Dendritic cell treated with granulocyte-macrophage colony-stimulating factor and Interleukin-4, amounts not matched to agents 40 ng/mL and 50 ng/mL, for 4 days (primary cell): ENCODE measurements around the gene LENG8.
A peak's percentile ranks its signal among the peaks of the same experiment; 100 is the strongest.
"Not testable (repeated sequence)": the region's sequence is repeated elsewhere in the genome, so short reads cannot be mapped to it uniquely, and the experiment has no call there.

Source experiments
- H3K27ac Mint-ChIP-seq: one replicate; pipeline ENCODE4 v1.8.0; 2022; ENCODE audit warnings: mild to moderate bottlenecking, mixed read lengths
- H3K27me3 Mint-ChIP-seq: one replicate; pipeline ENCODE4 v1.8.0; 2022; ENCODE audit warnings: mild to moderate bottlenecking, mixed read lengths
- H3K36me3 Mint-ChIP-seq: one replicate; pipeline ENCODE4 v1.8.0; 2022; ENCODE audit warnings: low read depth, mixed read lengths
- H3K4me1 Mint-ChIP-seq: one replicate; pipeline ENCODE4 v1.8.0; 2022; ENCODE audit warnings: low read depth, mixed read lengths
- H3K4me3 Mint-ChIP-seq: one replicate; pipeline ENCODE4 v1.8.0; 2022; ENCODE audit warnings: mild to moderate bottlenecking, moderate library complexity, mixed read lengths
- H3K9me3 Mint-ChIP-seq: one replicate; pipeline ENCODE4 v1.8.0; 2022; ENCODE audit warnings: mixed read lengths
- intact Hi-C: fragments of 100-400 bp; cut with micrococcal nuclease; formaldehyde crosslinking; loops from one replicate; pipeline ENCODE4 v1.15.0; 2022

The LENG8 gene

GRCh38 chr19:54480051-54480450 lies 31.1 kb downstream of the LENG8 start:
- Mint-ChIP-seq H3K27me3 (peaks cover 83% of the 10 kb centered on the region), H3K9me3 (no peaks in the 10 kb centered on the region), H3K27ac (no peak overlapping the region), H3K4me1 (peaks cover 54% of the 10 kb centered on the region), H3K36me3 (no peaks in the 10 kb centered on the region), H3K4me3 (no peak overlapping the region)
- intact Hi-C loops, result loop anchor here (2.0 kb wide), 2 partner anchors 165 to 197 kb away; no protein-coding TSS in a partner anchor

- peaks cover 82% of the 10 kb centered on the region for H3K27me3 Mint-ChIP-seq
Observed at GRCh38 chr19:54481326-54481930, 32.4 kb downstream of the LENG8 start.

GRCh38 chr19:54482889-54483288 lies 33.9 kb downstream of the LENG8 start:
- intact Hi-C loops, result no loop called here
- H3K4me3 Mint-ChIP-seq, result peak overlapping the region; percentile 17

More at GRCh38 chr19:54481326-54481930, 32.4 kb downstream of the LENG8 start:
- no peak overlapping the region for H3K27ac Mint-ChIP-seq
- intact Hi-C loops, result loop anchor here (2.0 kb wide), 2 partner anchors 163 to 195 kb away; no protein-coding TSS in a partner anchor
- H3K9me3 Mint-ChIP-seq, result no peaks in the 10 kb centered on the region
- no peaks in the 10 kb centered on the region for H3K36me3 Mint-ChIP-seq
- H3K4me1 Mint-ChIP-seq, result peaks cover 65% of the 10 kb centered on the region
- H3K4me3 Mint-ChIP-seq, result no peak overlapping the region

GRCh38 chr19:54484451-54484850 lies 35.5 kb downstream of the LENG8 start:
- H3K36me3 Mint-ChIP-seq, result no peaks in the 10 kb centered on the region
- H3K4me3 Mint-ChIP-seq, result no peak overlapping the region
- no peaks in the 10 kb centered on the region for H3K9me3 Mint-ChIP-seq
- H3K4me1 Mint-ChIP-seq, result peaks cover 45% of the 10 kb centered on the region
- no peak overlapping the region for H3K27ac Mint-ChIP-seq
- intact Hi-C loops, result no loop called here
- H3K27me3 Mint-ChIP-seq, result peaks cover 68% of the 10 kb centered on the region

More at GRCh38 chr19:54482889-54483288, 33.9 kb downstream of the LENG8 start:
- H3K36me3 Mint-ChIP-seq, result no peaks in the 10 kb centered on the region
- no peak overlapping the region for H3K27ac Mint-ChIP-seq
- peaks cover 77% of the 10 kb centered on the region for H3K27me3 Mint-ChIP-seq
- H3K9me3 Mint-ChIP-seq, result no peaks in the 10 kb centered on the region
- peaks cover 57% of the 10 kb centered on the region for H3K4me1 Mint-ChIP-seq

- Mint-ChIP-seq H3K4me1 (peaks cover 32% of the 10 kb centered on the region), H3K9me3 (no peaks in the 10 kb centered on the region), H3K4me3 (no peak overlapping the region), H3K27me3 (peaks cover 72% of the 10 kb centered on the region), H3K36me3 (no peaks in the 10 kb centered on the region), H3K27ac (no peak overlapping the region)
- intact Hi-C loops, result no loop called here
Observed at GRCh38 chr19:54485851-54486250, 36.9 kb downstream of the LENG8 start.

- H3K36me3 Mint-ChIP-seq, result no peaks in the 10 kb centered on the region
- peaks cover 84% of the 10 kb centered on the region for H3K27me3 Mint-ChIP-seq
- H3K4me1 Mint-ChIP-seq, result peaks cover 13% of the 10 kb centered on the region
- intact Hi-C loops, result no loop called here
- H3K4me3 Mint-ChIP-seq, result no peak overlapping the region
- no peaks in the 10 kb centered on the region for H3K9me3 Mint-ChIP-seq
- no peak overlapping the region for H3K27ac Mint-ChIP-seq
Observed at GRCh38 chr19:54489341-54489740, 40.3 kb downstream of the LENG8 start.

- H3K9me3 Mint-ChIP-seq, result no peaks in the 10 kb centered on the region
- H3K36me3 Mint-ChIP-seq, result no peaks in the 10 kb centered on the region
- H3K4me3 Mint-ChIP-seq, result no peak overlapping the region
- peaks cover 13% of the 10 kb centered on the region for H3K4me1 Mint-ChIP-seq
- intact Hi-C loops, result no loop called here
- H3K27me3 Mint-ChIP-seq, result peaks cover 84% of the 10 kb centered on the region
- H3K27ac Mint-ChIP-seq, result no peak overlapping the region
Observed at GRCh38 chr19:54489766-54490165, 40.8 kb downstream of the LENG8 start.

GRCh38 chr19:54492568-54492967 lies 43.6 kb downstream of the LENG8 start:
- H3K4me1 Mint-ChIP-seq, result no peaks in the 10 kb centered on the region
- no peaks in the 10 kb centered on the region for H3K9me3 Mint-ChIP-seq
- peaks cover 90% of the 10 kb centered on the region for H3K27me3 Mint-ChIP-seq
- intact Hi-C loops, result no loop called here
- H3K27ac Mint-ChIP-seq, result no peak overlapping the region
- no peaks in the 10 kb centered on the region for H3K36me3 Mint-ChIP-seq
- no peak overlapping the region for H3K4me3 Mint-ChIP-seq

- H3K9me3 Mint-ChIP-seq, H3K27ac Mint-ChIP-seq, H3K4me1 Mint-ChIP-seq, H3K36me3 Mint-ChIP-seq, intact Hi-C loops, H3K4me3 Mint-ChIP-seq: not testable (repeated sequence)
- H3K27me3 Mint-ChIP-seq, result peaks cover 91% of the 10 kb centered on the region
Observed at GRCh38 chr19:54493056-54493455, 44.1 kb downstream of the LENG8 start.

GRCh38 chr19:54493967-54494585 lies 45.1 kb downstream of the LENG8 start:
- H3K4me3 Mint-ChIP-seq, result no peak overlapping the region
- no peaks in the 10 kb centered on the region for H3K4me1 Mint-ChIP-seq
- peaks cover 95% of the 10 kb centered on the region for H3K27me3 Mint-ChIP-seq
- no peaks in the 10 kb centered on the region for H3K36me3 Mint-ChIP-seq
- no peak overlapping the region for H3K27ac Mint-ChIP-seq
- intact Hi-C loops, result no loop called here
- no peaks in the 10 kb centered on the region for H3K9me3 Mint-ChIP-seq

- intact Hi-C loops, H3K9me3 Mint-ChIP-seq, H3K36me3 Mint-ChIP-seq, H3K4me3 Mint-ChIP-seq, H3K27ac Mint-ChIP-seq, H3K4me1 Mint-ChIP-seq: not testable (repeated sequence)
- peaks cover 92% of the 10 kb centered on the region for H3K27me3 Mint-ChIP-seq
Observed at GRCh38 chr19:54495284-54495683, 46.3 kb downstream of the LENG8 start.

GRCh38 chr19:54497747-54498450 lies 48.9 kb downstream of the LENG8 start:
- H3K36me3 Mint-ChIP-seq, H3K4me3 Mint-ChIP-seq, H3K27ac Mint-ChIP-seq, intact Hi-C loops, H3K4me1 Mint-ChIP-seq, H3K9me3 Mint-ChIP-seq: not testable (repeated sequence)
- H3K27me3 Mint-ChIP-seq, result peaks cover 87% of the 10 kb centered on the region

- H3K36me3 Mint-ChIP-seq, H3K4me1 Mint-ChIP-seq, H3K4me3 Mint-ChIP-seq, intact Hi-C loops, H3K27ac Mint-ChIP-seq, H3K9me3 Mint-ChIP-seq: not testable (repeated sequence)
- H3K27me3 Mint-ChIP-seq, result peaks cover 87% of the 10 kb centered on the region
Observed at GRCh38 chr19:54498451-54498772, 49.4 kb downstream of the LENG8 start.

GRCh38 chr19:54502518-54503048 lies 53.6 kb downstream of the LENG8 start, which contains the start of gene LAIR2:
TSS of gene LAIR2 (plus strand) at chr19:54502831. CDS start at chr19:54502919, 88 bp downstream.
- no peaks in the 10 kb centered on the region for H3K36me3 Mint-ChIP-seq
- intact Hi-C loops, result no loop called here
- peaks cover 85% of the 10 kb centered on the region for H3K27me3 Mint-ChIP-seq
- peaks cover 13% of the 10 kb centered on the region for H3K4me1 Mint-ChIP-seq
- H3K27ac Mint-ChIP-seq, result no peak within 1 kb of the TSS
- H3K9me3 Mint-ChIP-seq, result no peaks in the 10 kb centered on the region
- H3K4me3 Mint-ChIP-seq, result no peak within 1 kb of the TSS
